GM12891 (cell line): ENCODE data around the gene ROBO2.

Source experiments
- POLR2A ChIP-seq: IDR thresholded peaks from 2 replicates; pipeline ENCODE4 v1.6.1; 2011; ENCODE audit warnings: low read depth, low read length, control low read depth
- POLR2AphosphoS5 ChIP-seq: IDR thresholded peaks from 2 replicates; pipeline ENCODE4 v1.6.1; 2011; ENCODE audit warnings: low read depth, low read length, control low read depth

DNA sequence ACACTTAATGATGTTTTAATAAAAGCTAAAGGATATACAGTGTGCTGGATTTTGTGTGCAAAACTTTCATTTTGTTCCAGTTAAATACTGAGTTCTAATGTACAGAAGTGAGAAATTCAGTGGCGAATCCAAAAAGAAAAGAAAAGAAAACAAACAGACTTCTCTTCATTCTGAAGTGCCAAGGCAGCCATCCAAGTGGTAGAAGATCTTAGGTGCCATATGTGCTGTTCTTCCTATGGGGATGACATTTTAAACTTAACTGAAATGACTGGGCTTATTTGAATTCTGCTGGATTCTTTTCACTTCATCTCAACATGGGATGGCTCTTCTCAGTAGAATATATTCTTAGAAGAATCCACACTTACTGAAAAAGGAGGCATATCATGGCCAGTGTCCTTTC lies 416.5 kb downstream of the ROBO2 start:
- no peak for TF ChIP-seq POLR2A
- TF ChIP-seq POLR2AphosphoS5 = no peak
